ENCODE measurements around the gene SUN3.

The SUN3 gene

GRCh38 chr7:47965456-47965855, 63.5 kb downstream of the SUN3 start:
- no peak overlapping the region for H3K4me3 ChIP-seq (ENCODE audit: control insufficient read depth, low read depth, low read length)
- DNase-seq (ENCODE audit: low read depth): no peak
- no peak for TF ChIP-seq CTCF (IDR thresholded peaks at IDR 0.05; ENCODE audit: control insufficient read depth, insufficient read depth, low read depth, low read length, missing control alignments)

DNA sequence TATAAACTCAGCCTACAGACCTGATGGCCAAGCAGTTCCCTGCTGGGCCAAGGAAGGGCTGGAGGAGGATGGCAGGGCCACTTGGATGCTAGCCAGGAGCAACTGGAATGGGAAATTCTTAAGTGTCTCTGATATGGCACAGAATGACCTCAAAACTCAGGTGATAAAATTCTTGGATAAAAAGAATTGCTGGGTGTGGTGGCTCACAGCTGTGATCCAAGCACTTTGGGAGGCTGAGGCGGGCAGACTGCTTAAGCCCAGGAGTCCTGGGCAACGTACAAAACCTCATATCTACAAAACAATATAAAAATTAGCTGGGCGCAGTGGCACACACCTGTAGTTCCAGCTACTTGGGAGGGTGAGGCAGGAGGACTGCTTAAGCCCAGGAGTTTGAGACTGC, 66.6 kb downstream of the SUN3 start:
- no peak for DNase-seq (ENCODE audit: low read depth)
- no peak for TF ChIP-seq CTCF (IDR thresholded peaks at IDR 0.05; ENCODE audit: control insufficient read depth, insufficient read depth, low read depth, low read length, missing control alignments)
- no peak overlapping the region for H3K4me3 ChIP-seq (ENCODE audit: control insufficient read depth, low read depth, low read length)

DNA sequence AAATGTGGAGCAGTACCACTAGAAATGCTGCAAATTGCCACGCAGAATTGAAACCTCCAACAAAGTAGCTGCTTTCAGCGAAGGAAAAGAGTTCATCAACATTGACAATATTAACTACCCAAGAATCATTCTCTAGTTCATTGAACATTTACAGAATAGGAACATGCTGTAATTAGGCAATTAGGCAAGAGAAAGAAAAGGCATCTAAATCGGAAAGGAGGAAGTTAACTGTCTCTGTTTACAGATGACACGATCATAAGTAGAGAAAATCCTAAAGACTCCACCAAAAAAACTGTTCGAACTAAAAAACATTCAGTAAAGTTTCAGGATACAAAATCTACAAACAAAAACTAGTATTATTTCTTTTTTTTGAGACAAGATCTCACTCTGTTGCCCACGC, 71.8 kb downstream of the SUN3 start:
- no peak for DNase-seq (ENCODE audit: low read depth)
- H3K4me3 ChIP-seq (ENCODE audit: control insufficient read depth, low read depth, low read length): no peak overlapping the region
- TF ChIP-seq CTCF (IDR thresholded peaks at IDR 0.05; ENCODE audit: control insufficient read depth, insufficient read depth, low read depth, low read length, missing control alignments): no peak

DNA sequence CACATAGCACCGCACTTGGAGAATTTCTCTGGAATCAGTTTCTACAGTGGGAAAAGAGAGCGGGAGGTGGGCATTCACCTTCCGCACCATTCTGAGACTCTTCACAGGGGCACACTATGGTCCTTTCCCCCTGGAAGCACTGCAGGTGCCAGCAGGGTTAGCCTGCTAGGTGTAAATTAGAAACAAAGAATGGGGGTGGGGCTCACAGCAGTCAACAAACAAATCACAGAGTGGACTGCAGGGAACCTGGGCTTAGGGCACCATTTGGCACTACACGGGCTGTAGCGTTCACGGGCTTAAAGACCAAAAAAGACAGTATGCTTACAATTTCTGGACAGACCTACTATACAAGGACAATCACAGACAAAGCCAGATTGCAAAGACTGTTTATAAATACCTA, 72.7 kb downstream of the SUN3 start:
- no peak for TF ChIP-seq CTCF (IDR thresholded peaks at IDR 0.05; ENCODE audit: control insufficient read depth, insufficient read depth, low read depth, low read length, missing control alignments)
- no peak for DNase-seq (ENCODE audit: low read depth)

DNA sequence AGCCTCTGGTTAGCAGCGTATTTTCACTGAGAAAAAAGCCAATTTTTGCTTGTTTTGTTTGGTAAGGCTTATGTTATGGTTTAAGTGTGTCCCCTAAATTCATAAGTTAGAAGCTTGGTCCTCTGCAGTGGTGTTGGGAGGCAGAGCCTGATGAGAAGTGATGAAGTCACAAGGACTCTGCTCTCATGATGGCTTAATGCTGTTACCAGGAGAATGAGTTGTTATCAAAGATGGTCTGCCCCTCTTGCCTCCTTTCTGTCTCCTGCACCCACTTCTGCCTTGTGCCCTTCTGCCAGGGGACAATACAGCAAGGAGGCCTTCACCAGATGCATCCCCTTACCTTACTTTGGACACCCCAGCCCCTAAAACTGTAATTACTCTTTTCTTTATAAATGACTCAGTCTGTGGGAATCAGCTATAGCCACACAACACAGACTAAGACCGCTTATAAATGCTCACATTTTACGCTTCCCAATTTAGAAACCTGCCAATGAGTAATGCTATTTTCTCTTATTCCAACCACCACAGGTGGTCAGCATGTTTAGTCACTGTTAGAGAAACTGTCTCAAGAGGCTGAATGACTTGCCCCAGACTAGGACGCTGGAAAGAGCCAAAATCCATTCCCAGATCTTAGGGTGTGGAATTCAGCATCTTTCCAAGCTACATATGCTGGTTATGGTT, 74.5 kb downstream of the SUN3 start:
- DNase-seq (ENCODE audit: low read depth): no peak
- no peak overlapping the region for H3K4me3 ChIP-seq (ENCODE audit: control insufficient read depth, low read depth, low read length)
- no peak for TF ChIP-seq CTCF (IDR thresholded peaks at IDR 0.05; ENCODE audit: control insufficient read depth, insufficient read depth, low read depth, low read length, missing control alignments)

More for the DNA sequence above, 72.7 kb downstream of the SUN3 start:
- H3K4me3 ChIP-seq (ENCODE audit: control insufficient read depth, low read depth, low read length): no peak overlapping the region

GRCh38 chr7:47953822-47954221, 75.1 kb downstream of the SUN3 start:
- DNase-seq (ENCODE audit: low read depth): no peak
- no peak overlapping the region for H3K4me3 ChIP-seq (ENCODE audit: control insufficient read depth, low read depth, low read length)
- TF ChIP-seq CTCF (IDR thresholded peaks at IDR 0.05; ENCODE audit: control insufficient read depth, insufficient read depth, low read depth, low read length, missing control alignments): no peak

Data from AG09309 (cell line).